ENCODE data around the gene IBA57. TPM values are rescaled to one million over a fixed set of nuclear protein-coding genes. Genes with fewer than 3 reads are reported as not detected.
"Not testable (repeated sequence)": the region's sequence is repeated elsewhere in the genome, so short reads cannot be mapped to it uniquely, and the experiment has no call there.

IBA57 gene
- total RNA-seq, 1 donor from 2014 or later = 7.2 TPM

- no peak for DNase-seq (ENCODE audit: extremely low read depth, low read depth, low spot score)
Observed at GRCh38 chr1:228210712-228211530, 45.3 kb downstream of the IBA57 start.

GRCh38 chr1:228211531-228212414 is 46.2 kb downstream of the IBA57 start:
- DNase-seq (ENCODE audit: extremely low read depth, low read depth, low spot score) = no peak

- no peak for DNase-seq (ENCODE audit: extremely low read depth, low read depth, low spot score)
Observed at GRCh38 chr1:228212415-228212965, 46.9 kb downstream of the IBA57 start.

GRCh38 chr1:228212966-228213844 is 47.6 kb downstream of the IBA57 start:
- DNase-seq (ENCODE audit: extremely low read depth, low read depth, low spot score) = no peak

GRCh38 chr1:228213917-228214808 is 48.6 kb downstream of the IBA57 start:
- DNase-seq (ENCODE audit: extremely low read depth, low read depth, low spot score) = no peak

- no peak for DNase-seq (ENCODE audit: extremely low read depth, low read depth, low spot score)
Observed at GRCh38 chr1:228214921-228215662, 49.5 kb downstream of the IBA57 start.

GRCh38 chr1:228215663-228216116 is 50.1 kb downstream of the IBA57 start:
- DNase-seq (ENCODE audit: extremely low read depth, low read depth, low spot score) = no peak

GRCh38 chr1:228216371-228217320 is 51.0 kb downstream of the IBA57 start:
- no peak for DNase-seq (ENCODE audit: extremely low read depth, low read depth, low spot score)

GRCh38 chr1:228217551-228218344 is 52.1 kb downstream of the IBA57 start:
- DNase-seq (ENCODE audit: extremely low read depth, low read depth, low spot score) = no peak

GRCh38 chr1:228218513-228219244 is 53.1 kb downstream of the IBA57 start:
- no peak for DNase-seq (ENCODE audit: extremely low read depth, low read depth, low spot score)

- no peak for DNase-seq (ENCODE audit: extremely low read depth, low read depth, low spot score)
Observed at GRCh38 chr1:228219245-228219961, 53.8 kb downstream of the IBA57 start.

- DNase-seq (ENCODE audit: extremely low read depth, low read depth, low spot score) = no peak
Observed at GRCh38 chr1:228219962-228220780, 54.6 kb downstream of the IBA57 start.

GRCh38 chr1:228221097-228221496 is 55.5 kb downstream of the IBA57 start:
- not testable (repeated sequence) for DNase-seq (ENCODE audit: extremely low read depth, low read depth, low spot score)

GRCh38 chr1:228222548-228222947 is 56.9 kb downstream of the IBA57 start:
- no peak for DNase-seq (ENCODE audit: extremely low read depth, low read depth, low spot score)

Measured in glomerular endothelial cell (primary cell).